LNCaP clone FGC (cell line): ENCODE data around the gene SKAP1.

ENCODE experiments used
- DNase-seq: peaks from one replicate; pipeline ENCODE4 v3.0.0-alpha.2; 2011; ENCODE audit warnings: low read depth
- H3K4me3 ChIP-seq: 2 replicates; pipeline ENCODE4 v1.5.1; 2011; ENCODE audit warnings: mild to moderate bottlenecking, low read depth, low read length, control low read depth
- CTCF ChIP-seq: IDR thresholded peaks from 2 replicates; pipeline ENCODE4 v1.5.1; 2012; ENCODE audit warnings: mild to moderate bottlenecking; ENCODE audit not compliant: control insufficient read depth, insufficient read depth; ENCODE audit errors: extremely low read depth

Gene SKAP1

GRCh38 chr17:48240122-48240521 lies 189.9 kb downstream of the SKAP1 start:
- TF ChIP-seq CTCF: no peak
- no peak for DNase-seq
- H3K4me3 ChIP-seq: no peak overlapping the region

- TF ChIP-seq CTCF: no peak
- no peak for DNase-seq
- no peak overlapping the region for H3K4me3 ChIP-seq
These were observed 190.4 kb downstream of the SKAP1 start for GRCh38 chr17:48239603-48239995.

GRCh38 chr17:48238933-48239602 lies 190.9 kb downstream of the SKAP1 start:
- H3K4me3 ChIP-seq: no peak overlapping the region
- no peak for TF ChIP-seq CTCF

GRCh38 chr17:48237456-48237855 lies 192.6 kb downstream of the SKAP1 start:
- no peak for DNase-seq
- TF ChIP-seq CTCF: no peak
- H3K4me3 ChIP-seq: no peak overlapping the region

More at GRCh38 chr17:48238933-48239602, 190.9 kb downstream of the SKAP1 start:
- no peak for DNase-seq

- no peak for DNase-seq
- TF ChIP-seq CTCF: no peak
- no peak overlapping the region for H3K4me3 ChIP-seq
These were observed 193.3 kb downstream of the SKAP1 start for GRCh38 chr17:48236681-48237134.

- no peak for TF ChIP-seq CTCF
- H3K4me3 ChIP-seq: no peak overlapping the region
- no peak for DNase-seq
These were observed 195.1 kb downstream of the SKAP1 start for GRCh38 chr17:48234922-48235321.
